CD14-positive monocyte (primary cell): ENCODE measurements around the gene C1orf94. TPM values are rescaled to one million over a fixed set of nuclear protein-coding genes. Genes with fewer than 3 reads are reported as not detected.
"Not testable (repeated sequence)": the region's sequence is repeated elsewhere in the genome, so short reads cannot be mapped to it uniquely, and the experiment has no call there.

Experiments used
- DNase-seq, 3 donors: peaks; one replicate each; pipeline ENCODE4 v3.0.0-alpha.2; 2011 to 2022
- H2AFZ ChIP-seq: 2 replicates; pipeline ENCODE4 v1.6.0; 2012; ENCODE audit warnings: mild to moderate bottlenecking, low read depth, low read length, inconsistent platforms; ENCODE audit not compliant: insufficient read depth, poor library complexity, severe bottlenecking
- H3K27ac ChIP-seq, 2 donors: 1 replicate in 1 of 2; 2 replicates in 1 of 2; pipeline ENCODE4 v1.5.1; 2012 to 2013; ENCODE audit warnings: low read length in 2 of 2, control low read depth in 1 of 2, inconsistent platforms in 1 of 2, low read depth in 1 of 2, mild to moderate bottlenecking in 1 of 2
- H3K27me3 ChIP-seq, 2 donors: one replicate each; pipeline versions ENCODE4 v1.6.0 to v1.6.1; 2011 to 2013; ENCODE audit warnings: low read length in 2 of 2; ENCODE audit not compliant: control insufficient read depth in 2 of 2, insufficient read depth in 2 of 2
- H3K36me3 ChIP-seq, 2 donors: replicated peaks in 1 of 2; 1 replicate in 1 of 2; 2 replicates in 1 of 2; pipeline versions ENCODE4 v1.5.1 to v1.6.1; 2012 to 2013; ENCODE audit warnings: low read length in 2 of 2, control low read depth in 1 of 2, inconsistent platforms in 1 of 2, mild to moderate bottlenecking in 1 of 2; ENCODE audit not compliant: insufficient read depth in 2 of 2, control insufficient read depth in 1 of 2
- H3K4me1 ChIP-seq, 2 donors: 1 replicate in 1 of 2; 2 replicates in 1 of 2; pipeline versions ENCODE4 v1.5.1 to v1.6.1; 2012 to 2013; ENCODE audit warnings: low read length in 2 of 2, control low read depth in 1 of 2, inconsistent platforms in 1 of 2, mild to moderate bottlenecking in 1 of 2, moderate library complexity in 1 of 2; ENCODE audit not compliant: insufficient read depth in 2 of 2, control insufficient read depth in 1 of 2
- H3K4me2 ChIP-seq: replicated peaks from 2 replicates; pipeline ENCODE3; 2012; ENCODE audit warnings: low read length, moderate library complexity, mild to moderate bottlenecking; ENCODE audit not compliant: poor library complexity, severe bottlenecking; ENCODE audit errors: extremely low read depth
- H3K4me3 ChIP-seq, 3 experiments: fragments of 200-600 bp in 1 of 3; sonication (generic) in 1 of 3; replicated peaks in 1 of 3; 1 replicate in 2 of 3; 2 replicates in 1 of 3; pipeline ENCODE4 v1.5.1; 2011 to 2013; ENCODE audit warnings: low read length in 3 of 3, mild to moderate bottlenecking in 3 of 3, control low read depth in 2 of 3, low read depth in 2 of 3, inconsistent platforms in 1 of 3, moderate library complexity in 1 of 3
- H3K79me2 ChIP-seq: 2 replicates; pipeline ENCODE4 v1.6.0; 2012; ENCODE audit warnings: mild to moderate bottlenecking, control low read depth, inconsistent platforms, low read length, moderate library complexity; ENCODE audit not compliant: insufficient read depth
- H3K9ac ChIP-seq: 2 replicates; pipeline ENCODE4 v1.6.0; 2017; ENCODE audit warnings: low read length, mild to moderate bottlenecking; ENCODE audit not compliant: insufficient read depth, poor library complexity, severe bottlenecking
- H3K9me3 ChIP-seq, 2 donors: replicated peaks in 1 of 2; 1 replicate in 1 of 2; 2 replicates in 1 of 2; pipeline versions ENCODE4 v1.5.1 to v1.6.1; 2012 to 2013; ENCODE audit warnings: low read length in 2 of 2, control low read depth in 1 of 2; ENCODE audit not compliant: control insufficient read depth in 1 of 2, insufficient read depth in 1 of 2
- H4K20me1 ChIP-seq: 2 replicates; pipeline ENCODE4 v1.6.0; 2012; ENCODE audit warnings: mild to moderate bottlenecking, low read length, control low read depth, moderate library complexity; ENCODE audit not compliant: insufficient read depth
- H3K27ac Mint-ChIP-seq, 7 donors: one replicate each; pipeline ENCODE4 v1.8.0; 2020; ENCODE audit warnings: mild to moderate bottlenecking in 7 of 7, mixed read lengths in 7 of 7, moderate library complexity in 6 of 7, inconsistent platforms in 2 of 7
- H3K27me3 Mint-ChIP-seq, 3 donors: one replicate each; pipeline ENCODE4 v1.8.0; 2021 to 2022; ENCODE audit warnings: low read depth in 3 of 3, mild to moderate bottlenecking in 3 of 3, mixed read lengths in 3 of 3, moderate library complexity in 3 of 3, inconsistent platforms in 1 of 3
- H3K36me3 Mint-ChIP-seq, 2 donors: one replicate each; pipeline ENCODE4 v1.8.0; 2020; ENCODE audit warnings: mixed read lengths in 2 of 2, inconsistent platforms in 1 of 2, mild to moderate bottlenecking in 1 of 2
- H3K4me1 Mint-ChIP-seq: one replicate; pipeline ENCODE4 v1.8.0; 2020; ENCODE audit warnings: mild to moderate bottlenecking, mixed read lengths
- H3K4me3 Mint-ChIP-seq, 2 donors: one replicate each; pipeline ENCODE4 v1.8.0; 2020; ENCODE audit warnings: mild to moderate bottlenecking in 2 of 2, mixed read lengths in 2 of 2, moderate library complexity in 1 of 2
- H3K9me3 Mint-ChIP-seq, 7 donors: one replicate each; pipeline ENCODE4 v1.8.0; 2020 to 2022; ENCODE audit warnings: mixed read lengths in 7 of 7, mild to moderate bottlenecking in 6 of 7, moderate library complexity in 6 of 7, inconsistent platforms in 2 of 7
- CTCF ChIP-seq: fragments of 200-600 bp; IDR thresholded peaks from one replicate; pipeline ENCODE4 v1.8.0; 2022; ENCODE audit warnings: antibody characterized with exemption, mild to moderate bottlenecking
- WGBS: methylation state at CpG from one replicate; pipeline ENCODE4 v1.1.5; 2013; ENCODE audit warnings: missing lambda C conversion rate; ENCODE audit not compliant: insufficient coverage; 5-methylcytosine and 5-hydroxymethylcytosine counted together
- intact Hi-C, 2 donors: fragments of 100-400 bp; cut with micrococcal nuclease; formaldehyde crosslinking; loops; one replicate each; pipeline versions ENCODE4 v1.15.0 to v1.15.1; 2023
- polyA plus RNA-seq, 3 donors: library from polyadenylated mRNA; depleted of rRNA in 1 of 3; unstranded in 2 of 3; stranded (reverse) in 1 of 3; fragments of 300-500 nt in 2 of 3; fragments of >200 nt in 1 of 3; fragmentation: Illumina TruSeq in 2 of 3; gene quantifications; 1 replicate in 2 of 3; 2 replicates in 1 of 3; pipeline ENCODE4 v1.2.3, GENCODE V29; 2012 to 2021

C1orf94 gene
- polyA plus RNA-seq, 3 donors, result not detected

GRCh38 chr1:34178072-34178471, 1.4 kb downstream of the C1orf94 start:
- intact Hi-C loops, result no loop called here
- Mint-ChIP-seq H3K4me1 (no peaks in the 10 kb centered on the region), H3K4me3 (peak overlapping the region in 1 of 2 donors; percentile 65), H3K36me3 (peaks cover 0 to 3% of the 10 kb centered on the region in 2 donors), H3K27ac (no peak overlapping the region), H3K9me3 (peaks cover 0 to 8% (median 5%) of the 10 kb centered on the region in 7 donors), H3K27me3 (peaks cover 29 to 41% (median 37%) of the 10 kb centered on the region in 3 donors)
- Histone ChIP-seq H3K27ac (no peak overlapping the region), H3K27me3 (peaks cover 28 to 53% of the 10 kb centered on the region in 2 donors), H3K36me3 (no peaks in the 10 kb centered on the region), H3K79me2 (no peaks in the 10 kb centered on the region), H3K4me1 (no peaks in the 10 kb centered on the region), H3K4me3 (no peak overlapping the region), H3K9ac (no peak overlapping the region), H4K20me1 (no peaks in the 10 kb centered on the region), H3K9me3 (peaks cover 0 to 15% of the 10 kb centered on the region in 2 donors), H2AFZ (no peak overlapping the region), H3K4me2 (no peak overlapping the region)
- no peak for TF ChIP-seq CTCF
- no CpG with 5 or more reads among the region's 2 CpGs for WGBS
- DNase-seq, result no peak

DNA sequence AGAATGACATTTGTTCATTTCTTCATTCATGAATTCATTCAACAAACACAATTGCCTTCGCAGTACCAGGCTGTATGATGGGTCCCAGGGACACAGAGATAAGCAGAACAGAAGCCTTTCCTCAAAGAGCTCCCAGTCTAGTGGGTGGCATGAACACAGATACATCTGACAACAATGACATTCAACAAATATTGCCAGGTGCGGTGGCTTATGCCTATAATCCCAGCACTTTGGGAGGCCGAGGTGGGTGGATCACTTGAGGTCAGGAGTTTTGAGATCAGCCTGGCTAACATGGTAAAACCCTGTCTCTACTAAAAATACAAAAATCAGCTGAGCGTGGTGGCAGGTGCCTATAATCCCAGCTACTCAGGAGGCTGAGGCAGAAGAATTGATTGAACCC, 6.7 kb downstream of the C1orf94 start:
- H3K4me3 Mint-ChIP-seq, H3K27ac ChIP-seq, H3K36me3 ChIP-seq, H2AFZ ChIP-seq, DNase-seq, H3K27me3 ChIP-seq, H3K36me3 Mint-ChIP-seq, H3K4me1 ChIP-seq, H3K9me3 Mint-ChIP-seq, H3K4me1 Mint-ChIP-seq, H3K27ac Mint-ChIP-seq, H3K4me2 ChIP-seq, H3K9me3 ChIP-seq, intact Hi-C loops, H3K9ac ChIP-seq, H3K79me2 ChIP-seq, H4K20me1 ChIP-seq, H3K4me3 ChIP-seq: not testable (repeated sequence)
- WGBS, result 100% methylated on average over 1 of the region's 4 CpGs
- peaks cover 6 to 13% (median 12%) of the 10 kb centered on the region in 3 donors for H3K27me3 Mint-ChIP-seq
